Iris pigment epithelial cell (primary cell): Measurements from ENCODE around the gene YPEL1.
A peak's percentile ranks its signal among the peaks of the same experiment; 100 is the strongest.
"Not testable (repeated sequence)": the region's sequence is repeated elsewhere in the genome, so short reads cannot be mapped to it uniquely, and the experiment has no call there.

Experiments used
- DNase-seq: peaks from one replicate; pipeline ENCODE4 v3.0.0-alpha.2; 2011; ENCODE audit warnings: low read depth

YPEL1 gene

DNA sequence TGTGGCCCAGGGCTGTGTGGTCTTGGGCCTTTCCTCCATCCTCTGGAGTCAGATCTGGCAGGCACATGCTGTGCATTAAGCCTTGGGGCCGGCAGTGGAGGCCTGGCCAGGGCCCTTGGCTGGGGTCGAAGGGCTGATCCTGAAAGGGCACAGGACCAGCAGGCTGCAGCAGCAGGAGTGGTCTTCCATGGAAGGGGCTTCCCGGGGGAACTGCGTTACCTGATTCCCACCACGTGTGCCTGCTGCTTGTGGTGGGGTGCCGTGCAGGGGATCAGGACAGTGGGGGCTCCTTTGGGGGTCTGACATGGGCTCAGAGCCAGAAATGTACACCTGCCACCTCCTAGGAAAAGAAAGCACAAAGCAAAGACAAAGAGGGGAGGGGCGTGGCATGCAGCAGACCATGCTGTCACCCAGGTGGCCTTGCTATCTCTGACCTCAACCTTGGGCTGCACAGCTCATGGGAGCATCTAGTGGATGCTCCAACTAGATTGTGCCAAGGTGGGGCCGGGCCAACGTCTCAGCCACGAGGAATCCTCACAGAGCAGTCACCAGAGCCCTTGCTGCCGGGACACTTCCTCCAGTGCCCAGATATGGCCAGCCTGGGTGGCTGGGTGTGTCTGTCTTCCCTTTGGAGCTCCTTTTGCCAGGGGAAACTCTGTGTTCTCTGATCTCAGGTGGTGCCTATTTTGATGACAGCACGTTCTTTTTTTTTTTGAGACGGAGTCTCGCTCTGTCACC is 17.9 kb upstream of the YPEL1 start:
- no peak for DNase-seq

DNA sequence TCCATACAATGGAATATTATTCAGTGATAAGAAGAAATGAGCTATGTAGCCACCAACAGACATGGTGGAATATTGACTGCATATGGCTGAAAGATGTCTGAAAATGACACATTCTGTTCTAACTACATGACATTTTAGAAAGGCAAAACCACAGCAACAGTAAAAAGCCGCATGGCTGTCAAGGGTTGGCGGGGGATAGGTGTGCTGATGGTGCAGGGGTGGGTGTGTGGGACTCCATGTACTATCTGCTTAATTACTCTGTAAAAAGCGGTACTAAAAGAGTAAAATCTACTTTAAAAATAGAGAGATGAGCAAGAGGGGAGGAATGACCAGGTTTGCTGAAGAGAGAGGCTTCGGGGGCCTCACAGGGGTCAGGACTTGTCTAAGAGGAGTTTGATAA is 16.7 kb upstream of the YPEL1 start:
- no peak for DNase-seq

DNA sequence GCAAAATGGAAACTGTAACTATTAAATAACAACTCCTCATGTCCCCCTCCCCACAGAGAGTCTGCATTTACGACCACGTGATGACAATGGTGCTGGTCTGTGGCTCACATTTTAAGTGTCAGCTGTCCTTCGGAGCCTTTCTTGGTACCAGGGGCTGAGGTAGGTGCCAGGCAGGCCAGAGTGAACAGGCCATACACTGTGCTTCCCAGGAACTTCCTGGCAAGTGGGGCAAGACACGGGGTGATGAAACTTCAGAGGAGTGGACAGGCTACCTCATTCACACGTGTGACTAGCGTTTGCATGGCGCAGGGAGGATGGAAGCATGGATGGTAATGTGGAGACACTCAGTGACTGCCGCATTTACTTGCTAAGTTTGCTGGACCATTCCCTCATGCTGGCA is 10.4 kb upstream of the YPEL1 start:
- DNase-seq = no peak

DNA sequence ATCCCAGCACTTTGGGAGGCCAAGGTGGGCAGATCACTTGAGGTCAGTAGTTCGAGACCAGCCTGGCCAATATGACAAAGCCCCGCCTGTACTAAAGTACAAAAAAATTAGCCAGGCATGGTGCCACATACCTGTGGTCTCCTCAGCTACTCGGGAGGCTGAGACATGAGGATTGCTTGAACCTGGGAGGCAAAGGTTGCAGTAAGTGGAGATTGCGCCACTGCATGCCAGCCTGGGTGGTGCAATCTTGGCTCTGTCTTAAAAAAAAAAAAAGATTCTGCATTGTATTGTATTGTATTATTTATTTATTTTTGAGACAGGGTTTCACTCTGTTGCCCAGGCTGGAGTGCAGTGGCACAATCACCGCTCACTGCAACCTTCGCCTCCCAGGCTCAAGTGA is 9.3 kb upstream of the YPEL1 start:
- peak; percentile 27 for DNase-seq

- DNase-seq = no peak
These were observed 6.2 kb upstream of the YPEL1 start for GRCh38 chr22:21741790-21742189.

DNA sequence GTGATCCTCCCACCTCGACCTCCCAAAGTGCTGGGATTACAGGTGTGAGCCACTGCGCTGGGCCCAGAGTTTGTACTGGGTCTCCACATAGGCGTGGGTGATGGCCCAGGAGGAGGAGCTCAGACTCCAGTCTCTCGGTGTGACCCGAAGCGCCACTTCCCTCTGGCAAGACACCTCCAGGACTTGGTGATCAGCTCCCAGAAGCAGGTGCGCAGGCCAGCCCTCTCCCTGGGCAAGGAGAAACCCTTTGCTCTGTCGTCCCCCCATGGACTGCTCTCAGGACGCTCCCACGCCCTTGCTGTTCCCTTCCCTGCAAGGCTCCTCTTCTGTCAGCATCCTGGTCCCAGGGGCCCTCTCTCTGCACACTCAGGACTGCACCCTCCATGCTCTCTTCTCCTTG is 5.5 kb upstream of the YPEL1 start:
- no peak for DNase-seq

GRCh38 chr22:21739828-21740377 is 4.3 kb upstream of the YPEL1 start:
- DNase-seq = no peak

DNA sequence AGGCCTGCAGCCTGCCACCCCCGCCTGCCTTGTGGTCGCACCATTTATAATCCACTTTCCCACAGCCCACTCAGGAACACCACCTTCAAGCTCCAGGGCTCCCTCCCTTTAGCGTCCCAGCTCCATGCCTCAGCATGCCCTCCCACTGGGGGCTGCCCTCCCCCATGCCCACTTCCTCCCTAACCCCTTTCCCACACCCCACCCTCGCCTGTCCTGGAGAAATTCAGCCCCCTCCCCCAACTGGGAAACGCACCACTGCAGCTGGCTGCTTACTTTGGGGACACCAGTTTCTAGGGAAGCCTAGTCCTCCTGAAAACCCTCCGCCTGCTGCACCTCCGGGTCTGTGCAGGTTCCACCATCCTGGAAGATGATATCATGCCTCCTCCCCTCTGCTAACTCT is 3.4 kb upstream of the YPEL1 start:
- DNase-seq = no peak

DNA sequence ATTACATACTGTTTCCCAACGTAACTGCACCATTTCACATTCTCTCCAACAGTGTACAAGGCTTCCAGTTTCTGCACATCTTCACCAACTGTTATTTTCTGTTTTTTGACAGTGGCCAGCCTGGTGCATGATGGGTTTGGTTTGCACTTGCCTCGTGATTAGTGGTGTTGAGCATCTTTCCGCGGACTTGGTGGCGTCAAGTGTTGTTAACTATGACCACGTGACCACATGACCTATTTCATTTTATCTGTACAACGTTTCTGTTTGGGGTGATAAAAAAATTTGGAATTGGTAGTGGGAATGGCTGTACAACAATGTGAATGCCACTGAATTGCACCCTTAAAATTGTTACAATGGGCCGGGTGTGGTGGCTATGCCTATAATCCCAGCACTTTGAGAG is 2.5 kb upstream of the YPEL1 start:
- no peak for DNase-seq

DNA sequence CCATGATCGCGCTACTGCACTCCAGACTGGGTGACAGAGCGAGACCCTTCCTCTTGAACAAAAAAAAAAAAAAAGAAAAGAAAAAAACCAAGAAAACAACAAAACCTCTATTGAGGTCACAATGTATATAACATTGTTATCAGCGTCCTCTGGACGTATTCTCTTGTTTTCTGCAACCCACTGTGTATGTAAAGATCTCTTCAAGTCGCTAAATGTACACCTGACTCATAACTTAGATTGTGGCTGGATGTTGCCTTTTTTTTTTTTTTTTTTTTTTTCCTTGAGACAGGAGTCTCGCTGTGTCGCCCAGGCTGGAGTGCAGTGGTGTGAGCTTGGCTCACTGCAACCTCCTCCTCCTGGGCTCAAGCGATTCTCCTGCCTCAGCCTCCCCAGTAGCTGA is 1.4 kb upstream of the YPEL1 start:
- DNase-seq = no peak

GRCh38 chr22:21736084-21736642 is 569 bp upstream of the YPEL1 start:
- DNase-seq = no peak

DNA sequence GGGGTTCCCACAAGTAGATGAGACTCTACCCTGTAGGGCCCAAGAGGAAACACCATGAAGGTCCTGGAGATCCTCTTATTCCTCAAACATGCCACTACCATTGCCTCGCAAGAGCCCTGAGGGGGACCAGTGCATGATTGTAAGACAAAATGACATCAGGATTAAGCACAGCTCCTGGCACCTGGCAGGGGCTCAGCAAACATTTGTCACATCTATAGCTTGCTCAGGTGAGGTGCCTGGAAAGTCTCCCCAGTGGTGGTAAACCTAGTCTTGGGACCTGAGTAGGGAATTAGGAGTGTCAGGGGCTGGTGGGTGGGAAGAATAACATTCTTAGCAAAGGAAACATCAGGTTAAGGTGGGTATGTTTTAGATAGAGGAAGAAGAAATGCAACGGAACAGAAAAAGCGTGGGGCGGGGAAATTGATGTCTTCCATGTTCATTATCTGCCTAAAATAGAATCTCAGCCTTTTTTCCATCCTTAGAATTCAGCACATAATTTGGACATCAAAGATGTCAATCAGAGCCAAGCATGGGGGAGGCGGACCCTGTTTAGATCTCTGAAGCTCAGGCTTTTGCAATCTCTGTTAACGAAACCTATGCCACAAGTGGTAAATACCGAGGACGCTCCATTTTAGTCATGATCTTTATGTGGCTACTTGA is 924 bp downstream of the YPEL1 start:
- no peak for DNase-seq

DNA sequence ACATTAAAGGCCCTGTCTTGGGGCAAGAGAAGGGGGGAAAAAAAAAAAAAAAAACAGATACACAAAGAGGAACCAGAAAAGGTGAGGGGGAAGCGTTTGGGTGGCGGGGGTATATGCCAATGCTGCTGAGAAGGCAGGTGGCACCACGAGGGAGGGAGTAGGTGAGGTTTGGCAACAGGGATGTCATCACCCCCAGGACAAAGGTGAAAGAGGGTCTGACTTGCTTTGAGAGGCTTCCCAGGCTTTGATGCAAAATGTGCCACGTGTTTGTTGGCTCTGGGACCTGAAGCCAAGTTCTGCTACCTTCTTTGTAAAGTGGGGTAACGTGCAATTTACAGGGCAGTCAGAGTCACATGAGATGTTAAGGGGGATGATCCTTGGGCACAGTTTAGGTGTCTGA is 4.1 kb downstream of the YPEL1 start:
- no peak for DNase-seq

DNA sequence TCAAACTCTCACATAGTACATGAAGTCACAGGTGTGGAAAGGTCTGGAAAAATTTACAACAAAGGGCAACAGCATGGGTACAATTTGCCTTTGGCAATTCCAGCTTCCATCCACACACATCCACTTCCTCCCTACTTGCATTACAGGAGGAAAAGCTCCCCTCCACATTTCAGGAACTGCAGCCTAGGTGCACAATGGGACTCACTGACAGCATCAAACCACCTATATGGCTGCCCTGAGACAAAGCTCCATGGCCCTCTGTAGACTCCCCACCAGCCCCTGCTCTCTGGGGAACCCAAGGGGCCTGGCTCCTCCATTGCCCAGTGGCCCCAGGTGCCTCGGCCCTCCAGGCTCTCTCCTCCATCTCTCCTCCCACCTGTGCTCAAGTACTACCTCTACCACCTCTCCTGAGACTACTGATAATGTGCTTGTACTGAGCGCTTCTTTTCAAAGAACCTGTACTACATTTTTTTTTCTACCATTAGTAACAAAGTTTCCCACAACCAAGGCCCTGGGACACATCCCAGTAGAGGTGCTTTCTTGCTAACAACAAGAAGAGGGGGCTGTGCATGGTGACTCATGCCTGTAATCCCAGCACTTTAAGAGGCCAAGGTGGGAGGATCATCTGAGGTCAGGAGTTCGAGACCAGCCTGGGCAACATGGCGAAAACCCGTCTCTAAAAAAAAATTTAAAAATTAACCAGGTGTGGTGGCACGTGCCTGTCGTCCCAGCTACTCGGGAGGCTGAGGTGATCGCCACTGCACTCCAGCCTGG is 4.9 kb downstream of the YPEL1 start:
- DNase-seq = no peak

DNA sequence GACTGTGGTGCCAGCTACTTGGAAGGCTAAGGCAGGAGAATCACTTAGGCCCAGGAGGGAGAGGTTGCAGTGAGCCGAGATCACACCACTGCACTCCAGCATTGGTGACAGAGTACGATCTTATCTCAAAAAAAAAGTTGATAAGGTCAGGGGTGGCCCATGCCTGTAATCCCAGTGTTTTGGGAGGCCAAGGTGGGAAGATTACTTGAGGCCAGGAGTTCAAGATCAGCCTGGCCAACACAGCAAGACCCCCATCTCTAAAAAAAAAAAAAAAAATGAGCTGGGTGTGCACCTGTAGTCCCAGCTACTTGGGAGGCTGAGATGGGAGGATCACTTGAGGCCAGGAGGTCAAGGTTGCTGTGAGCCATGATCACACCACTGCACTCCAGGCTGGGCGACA is 6.4 kb downstream of the YPEL1 start:
- not testable (repeated sequence) for DNase-seq

DNA sequence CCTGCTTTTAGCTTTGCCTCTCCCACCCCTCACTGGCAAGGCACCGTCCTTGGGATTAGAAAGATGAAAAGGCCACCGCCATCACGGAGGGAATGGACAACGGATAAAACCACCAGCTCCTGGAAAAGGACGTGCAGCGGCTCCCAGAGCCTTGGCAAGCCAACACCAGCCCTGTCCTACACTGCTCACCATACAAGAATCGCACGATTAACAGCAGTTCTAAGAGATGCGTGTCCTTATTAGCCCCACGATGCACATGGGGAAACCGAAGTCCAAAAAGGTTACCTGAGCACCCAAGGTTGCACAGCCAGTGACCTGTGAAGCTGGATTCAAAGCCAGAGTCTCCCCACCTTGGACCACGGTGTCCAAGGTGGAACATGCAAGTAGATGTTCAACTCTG is 7.3 kb downstream of the YPEL1 start:
- no peak for DNase-seq

GRCh38 chr22:21727768-21728167 is 7.8 kb downstream of the YPEL1 start:
- DNase-seq = no peak

- DNase-seq = no peak
These were observed 8.4 kb downstream of the YPEL1 start for GRCh38 chr22:21727159-21727558.

GRCh38 chr22:21726650-21727049 is 8.9 kb downstream of the YPEL1 start:
- no peak for DNase-seq

DNA sequence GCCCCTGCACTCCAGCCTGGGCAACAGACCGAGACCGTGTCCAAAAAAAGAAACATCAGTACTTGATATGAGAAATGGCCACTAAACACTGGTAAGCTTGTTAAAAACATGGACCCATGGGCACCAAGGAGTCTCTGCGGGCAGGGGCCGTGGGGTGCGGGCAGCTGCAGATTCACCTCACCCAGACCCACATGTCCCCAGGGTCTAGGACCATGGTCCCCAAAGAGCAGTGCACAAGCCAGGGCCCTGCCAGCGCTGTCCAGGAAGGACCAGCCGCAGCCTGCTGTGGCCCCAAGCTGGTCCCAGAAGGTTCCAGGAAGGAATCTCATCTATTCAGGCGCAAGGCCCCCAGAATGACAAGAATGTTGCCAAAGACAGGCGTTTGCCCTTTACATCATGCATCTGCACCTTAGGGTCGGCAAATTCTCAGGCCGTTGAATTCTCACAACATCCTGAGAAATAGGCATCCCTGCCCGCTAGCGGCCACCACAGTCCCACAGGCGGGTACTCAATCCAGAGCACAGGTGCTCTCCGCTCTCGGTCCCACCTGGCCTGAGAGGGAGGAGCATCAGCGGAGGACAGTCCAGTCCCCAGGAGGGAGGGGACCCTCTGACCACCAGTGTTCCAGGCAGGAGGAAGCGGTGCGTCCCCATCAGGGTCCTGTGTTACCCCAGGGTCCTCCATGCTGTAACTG is 9.5 kb downstream of the YPEL1 start:
- no peak for DNase-seq

- not testable (repeated sequence) for DNase-seq
These were observed 11.1 kb downstream of the YPEL1 start for GRCh38 chr22:21724496-21724895.
